ENCODE data around the gene PFN1.
"Not testable (repeated sequence)": the region's sequence is repeated elsewhere in the genome, so short reads cannot be mapped to it uniquely, and the experiment has no call there.

The PFN1 gene

DNA sequence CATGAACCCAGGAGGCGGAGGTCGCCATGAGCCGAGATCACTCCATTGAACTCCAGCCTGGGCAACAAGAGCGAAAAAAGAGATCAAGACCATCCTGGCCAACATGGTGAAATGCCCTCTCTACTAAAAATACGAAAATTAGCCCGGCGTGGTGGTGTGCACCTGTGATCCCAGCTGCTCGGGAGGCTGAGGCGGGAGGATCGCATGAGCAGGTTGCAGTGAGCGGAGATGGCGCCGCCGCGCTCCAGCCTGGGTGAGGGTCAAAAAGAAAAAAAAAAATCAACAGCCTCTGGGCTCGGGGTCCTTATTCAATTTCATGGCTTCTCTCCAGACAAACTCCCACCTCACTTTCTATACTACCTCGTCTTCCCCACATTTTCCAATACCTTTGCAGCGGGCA lies 19.4 kb downstream of the PFN1 start:
- no peaks in the 10 kb centered on the region for H3K27me3 ChIP-seq (ENCODE audit: insufficient read depth, poor library complexity, severe bottlenecking)
- no peak overlapping the region for H3K4me3 ChIP-seq (replicated peaks; ENCODE audit: insufficient read depth, low read length)
- TF ChIP-seq GABPA (IDR thresholded peaks at IDR 0.05; ENCODE audit: low read depth) (no peak), POLR2AphosphoS5 (IDR thresholded peaks at IDR 0.05; ENCODE audit: low read depth) (no peak), SPI1 (IDR thresholded peaks at IDR 0.05; ENCODE audit: borderline replicate concordance, low read depth) (no peak)
- TF ChIP-seq, protein P1, sequence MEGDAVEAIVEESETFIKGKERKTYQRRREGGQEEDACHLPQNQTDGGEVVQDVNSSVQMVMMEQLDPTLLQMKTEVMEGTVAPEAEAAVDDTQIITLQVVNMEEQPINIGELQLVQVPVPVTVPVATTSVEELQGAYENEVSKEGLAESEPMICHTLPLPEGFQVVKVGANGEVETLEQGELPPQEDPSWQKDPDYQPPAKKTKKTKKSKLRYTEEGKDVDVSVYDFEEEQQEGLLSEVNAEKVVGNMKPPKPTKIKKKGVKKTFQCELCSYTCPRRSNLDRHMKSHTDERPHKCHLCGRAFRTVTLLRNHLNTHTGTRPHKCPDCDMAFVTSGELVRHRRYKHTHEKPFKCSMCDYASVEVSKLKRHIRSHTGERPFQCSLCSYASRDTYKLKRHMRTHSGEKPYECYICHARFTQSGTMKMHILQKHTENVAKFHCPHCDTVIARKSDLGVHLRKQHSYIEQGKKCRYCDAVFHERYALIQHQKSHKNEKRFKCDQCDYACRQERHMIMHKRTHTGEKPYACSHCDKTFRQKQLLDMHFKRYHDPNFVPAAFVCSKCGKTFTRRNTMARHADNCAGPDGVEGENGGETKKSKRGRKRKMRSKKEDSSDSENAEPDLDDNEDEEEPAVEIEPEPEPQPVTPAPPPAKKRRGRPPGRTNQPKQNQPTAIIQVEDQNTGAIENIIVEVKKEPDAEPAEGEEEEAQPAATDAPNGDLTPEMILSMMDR (IDR thresholded peaks at IDR 0.05; ENCODE audit: insufficient read depth, low read length) = no peak
- TF ChIP-seq, protein P2, sequence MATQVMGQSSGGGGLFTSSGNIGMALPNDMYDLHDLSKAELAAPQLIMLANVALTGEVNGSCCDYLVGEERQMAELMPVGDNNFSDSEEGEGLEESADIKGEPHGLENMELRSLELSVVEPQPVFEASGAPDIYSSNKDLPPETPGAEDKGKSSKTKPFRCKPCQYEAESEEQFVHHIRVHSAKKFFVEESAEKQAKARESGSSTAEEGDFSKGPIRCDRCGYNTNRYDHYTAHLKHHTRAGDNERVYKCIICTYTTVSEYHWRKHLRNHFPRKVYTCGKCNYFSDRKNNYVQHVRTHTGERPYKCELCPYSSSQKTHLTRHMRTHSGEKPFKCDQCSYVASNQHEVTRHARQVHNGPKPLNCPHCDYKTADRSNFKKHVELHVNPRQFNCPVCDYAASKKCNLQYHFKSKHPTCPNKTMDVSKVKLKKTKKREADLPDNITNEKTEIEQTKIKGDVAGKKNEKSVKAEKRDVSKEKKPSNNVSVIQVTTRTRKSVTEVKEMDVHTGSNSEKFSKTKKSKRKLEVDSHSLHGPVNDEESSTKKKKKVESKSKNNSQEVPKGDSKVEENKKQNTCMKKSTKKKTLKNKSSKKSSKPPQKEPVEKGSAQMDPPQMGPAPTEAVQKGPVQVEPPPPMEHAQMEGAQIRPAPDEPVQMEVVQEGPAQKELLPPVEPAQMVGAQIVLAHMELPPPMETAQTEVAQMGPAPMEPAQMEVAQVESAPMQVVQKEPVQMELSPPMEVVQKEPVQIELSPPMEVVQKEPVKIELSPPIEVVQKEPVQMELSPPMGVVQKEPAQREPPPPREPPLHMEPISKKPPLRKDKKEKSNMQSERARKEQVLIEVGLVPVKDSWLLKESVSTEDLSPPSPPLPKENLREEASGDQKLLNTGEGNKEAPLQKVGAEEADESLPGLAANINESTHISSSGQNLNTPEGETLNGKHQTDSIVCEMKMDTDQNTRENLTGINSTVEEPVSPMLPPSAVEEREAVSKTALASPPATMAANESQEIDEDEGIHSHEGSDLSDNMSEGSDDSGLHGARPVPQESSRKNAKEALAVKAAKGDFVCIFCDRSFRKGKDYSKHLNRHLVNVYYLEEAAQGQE (IDR thresholded peaks at IDR 0.05; ENCODE audit: insufficient replicate concordance, low read depth) = no peak
- DNase-seq (ENCODE audit: low read depth in 1 of 2, low spot score in 1 of 2) = no peak
- H3K27ac ChIP-seq (replicated peaks) = no peak overlapping the region

DNA sequence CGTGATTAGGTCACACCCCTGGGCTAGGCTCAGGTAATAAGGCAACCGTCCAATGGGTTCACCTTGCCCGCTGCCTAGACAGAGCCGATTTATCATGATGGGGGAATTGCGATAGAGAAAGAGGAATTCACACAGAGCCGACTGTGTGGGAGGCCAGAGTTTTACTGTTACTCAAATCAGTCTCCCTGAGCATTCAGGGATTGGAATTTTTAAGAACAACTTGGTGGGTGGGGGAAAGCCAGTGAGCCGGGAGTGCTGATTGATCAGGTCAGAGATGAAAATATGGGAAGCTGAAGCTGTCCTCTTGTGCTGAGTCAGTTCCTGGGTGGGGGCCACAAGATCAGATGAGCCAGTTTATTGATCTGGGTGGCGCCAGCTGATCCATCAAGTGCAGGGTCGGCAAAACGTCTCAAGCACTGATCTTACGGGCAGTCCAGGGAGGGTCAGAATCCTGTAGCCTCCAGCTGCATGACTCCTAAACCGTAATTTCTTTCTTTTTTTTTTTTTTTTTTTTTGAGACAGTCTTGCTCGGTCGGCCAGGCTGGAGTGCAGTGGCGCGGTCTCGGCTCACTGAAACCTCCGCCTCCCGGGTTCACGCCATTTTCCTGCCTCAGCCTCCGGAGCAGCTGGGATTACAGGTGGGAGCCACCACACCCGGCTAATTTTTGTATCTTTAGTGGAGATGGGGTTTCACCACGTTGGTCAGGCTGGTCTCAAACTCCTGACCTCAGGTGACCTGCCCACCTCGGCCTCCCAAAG lies 21.6 kb downstream of the PFN1 start:
- not testable (repeated sequence) for DNase-seq (ENCODE audit: low read depth in 1 of 2, low spot score in 1 of 2); H3K27me3 ChIP-seq (ENCODE audit: insufficient read depth, poor library complexity, severe bottlenecking); H3K27ac ChIP-seq (replicated peaks); H3K4me3 ChIP-seq (replicated peaks; ENCODE audit: insufficient read depth, low read length)

DNA sequence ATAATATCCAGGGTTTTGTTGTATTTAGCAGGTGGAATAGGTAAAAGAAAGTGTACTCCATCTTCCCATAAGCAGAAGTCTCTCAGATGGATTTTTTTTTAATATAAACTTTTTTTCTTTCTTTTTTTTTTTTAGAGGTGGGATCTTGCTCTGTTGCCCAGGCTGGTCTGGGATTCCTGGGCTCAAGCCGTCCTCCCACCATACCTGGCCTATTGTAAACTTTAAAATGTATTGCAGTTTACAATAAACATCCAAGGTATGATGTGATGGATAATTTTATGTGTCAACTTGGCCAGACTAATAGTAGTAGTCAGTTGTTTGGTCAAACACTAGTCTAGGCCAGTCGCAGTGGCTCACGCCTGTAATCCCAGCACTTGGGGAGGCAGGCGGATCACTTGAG lies 27.0 kb downstream of the PFN1 start:
- TF ChIP-seq, protein P2 (IDR thresholded peaks at IDR 0.05; ENCODE audit: insufficient replicate concordance, low read depth) = no peak
- TF ChIP-seq POLR2AphosphoS5 (IDR thresholded peaks at IDR 0.05; ENCODE audit: low read depth) (no peak), SPI1 (IDR thresholded peaks at IDR 0.05; ENCODE audit: borderline replicate concordance, low read depth) (no peak), GABPA (IDR thresholded peaks at IDR 0.05; ENCODE audit: low read depth) (no peak)
- TF ChIP-seq, protein P1 (IDR thresholded peaks at IDR 0.05; ENCODE audit: insufficient read depth, low read length) = no peak

DNA sequence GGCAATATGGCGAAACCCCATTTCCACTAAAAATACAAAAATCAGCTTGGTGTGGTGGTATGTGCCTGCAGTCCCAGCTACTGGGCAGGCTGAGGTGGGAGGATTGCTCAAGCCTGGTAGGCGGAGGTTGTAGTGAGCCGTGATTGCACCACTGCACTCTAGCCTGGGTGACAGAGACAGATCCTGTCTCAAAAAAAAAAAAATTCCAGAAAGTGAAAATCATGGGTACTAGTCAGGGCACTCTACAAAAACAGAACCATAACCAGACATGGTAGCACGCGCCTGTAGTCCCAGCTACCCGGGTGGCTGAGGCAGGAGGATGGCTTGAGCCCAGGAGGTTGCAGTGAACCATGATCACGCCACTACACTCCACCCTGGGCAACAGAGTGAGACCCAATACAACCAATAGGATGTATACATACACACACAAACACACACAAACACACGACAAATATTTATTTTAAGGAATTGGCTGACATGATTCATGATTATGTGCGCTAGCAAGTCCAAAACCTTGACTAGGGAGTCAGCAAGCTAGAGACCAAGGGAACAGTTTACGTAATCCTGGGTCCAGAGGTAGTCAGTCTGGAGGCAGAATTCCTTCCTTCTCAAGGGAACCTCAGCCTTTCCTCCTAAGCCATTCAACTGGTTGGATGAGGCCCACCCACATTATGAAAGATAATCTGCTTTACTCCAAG lies 27.8 kb downstream of the PFN1 start:
- DNase-seq (ENCODE audit: low read depth in 1 of 2, low spot score in 1 of 2) = peak in 1 of 2 experiments; percentile 78

More for the DNA sequence above, 27.0 kb downstream of the PFN1 start:
- Histone ChIP-seq H3K27ac (replicated peaks) (no peak overlapping the region), H3K4me3 (replicated peaks; ENCODE audit: insufficient read depth, low read length) (no peak overlapping the region), H3K27me3 (ENCODE audit: insufficient read depth, poor library complexity, severe bottlenecking) (no peaks in the 10 kb centered on the region)
- no peak for DNase-seq (ENCODE audit: low read depth in 1 of 2, low spot score in 1 of 2)

More for the DNA sequence above, 27.8 kb downstream of the PFN1 start:
- TF ChIP-seq, protein P2 (IDR thresholded peaks at IDR 0.05; ENCODE audit: insufficient replicate concordance, low read depth) = no peak
- TF ChIP-seq SPI1 (IDR thresholded peaks at IDR 0.05; ENCODE audit: borderline replicate concordance, low read depth) (no peak), GABPA (IDR thresholded peaks at IDR 0.05; ENCODE audit: low read depth) (no peak)
- Histone ChIP-seq H3K27me3 (ENCODE audit: insufficient read depth, poor library complexity, severe bottlenecking) (no peaks in the 10 kb centered on the region), H3K4me3 (replicated peaks; ENCODE audit: insufficient read depth, low read length) (no peak overlapping the region), H3K27ac (replicated peaks) (no peak overlapping the region)
